Transverse colon (tissue), 4 donors: ENCODE measurements around the gene NCAN. TPM values are rescaled to one million over a fixed set of nuclear protein-coding genes. Genes with fewer than 3 reads are reported as not detected.

Source experiments
- DNase-seq: peaks from one replicate; pipeline ENCODE4 v3.0.0-alpha.2; 2019
- H3K27ac ChIP-seq, 4 donors: fragments of 200-600 bp; sonication (generic); 2 replicates each; pipeline ENCODE4 v1.5.1; 2016 to 2018; ENCODE audit warnings: inconsistent platforms in 4 of 4
- H3K27me3 ChIP-seq: fragments of 200-600 bp; sonication (generic); 2 replicates; pipeline ENCODE4 v1.5.1; 2017; ENCODE audit warnings: inconsistent platforms
- H3K36me3 ChIP-seq, 4 donors: fragments of 200-600 bp; sonication (generic); 2 replicates each; pipeline ENCODE4 v1.5.1; 2017 to 2019; ENCODE audit warnings: inconsistent platforms in 4 of 4
- H3K4me1 ChIP-seq, 4 donors: fragments of 200-600 bp; sonication (generic); 2 replicates each; pipeline ENCODE4 v1.5.1; 2017 to 2020; ENCODE audit warnings: inconsistent platforms in 4 of 4
- H3K4me3 ChIP-seq, 4 donors: fragments of 200-600 bp; sonication (generic); 1 replicate in 1 of 4; 2 replicates in 3 of 4; pipeline versions ENCODE4 v1.5.1 to v1.6.1; 2017 to 2019; ENCODE audit warnings: inconsistent platforms in 4 of 4
- H3K9me3 ChIP-seq, 2 donors: fragments of 200-600 bp; sonication (generic); 2 replicates each; pipeline ENCODE4 v1.5.1; 2017 to 2019; ENCODE audit warnings: inconsistent platforms in 2 of 2
- CTCF ChIP-seq, 5 experiments: fragments of 200-600 bp in 3 of 5; fragments of 450-650 bp in 2 of 5; sonication (generic) in 3 of 5; IDR thresholded peaks; 1 replicate in 2 of 5; 2 replicates in 3 of 5; pipeline ENCODE4 v1.5.1; 2016 to 2017; ENCODE audit warnings: antibody characterized with exemption in 5 of 5, inconsistent platforms in 3 of 5, mild to moderate bottlenecking in 2 of 5, moderate library complexity in 1 of 5
- EP300 ChIP-seq: sonication (generic); formaldehyde crosslinking; IDR thresholded peaks from one replicate; pipeline ENCODE4 v1.6.1; 2017; ENCODE audit warnings: antibody characterized with exemption, low read depth
- POLR2A ChIP-seq: fragments of 450-650 bp; IDR thresholded peaks from one replicate; pipeline ENCODE4 v1.6.1; 2016; ENCODE audit warnings: antibody characterized with exemption, mild to moderate bottlenecking, moderate library complexity
- POLR2AphosphoS5 ChIP-seq, 3 donors: sonication (generic); formaldehyde crosslinking; IDR thresholded peaks; one replicate each; pipeline ENCODE4 v1.6.1; 2016; ENCODE audit warnings: antibody characterized with exemption in 3 of 3
- WGBS, 2 donors: methylation state at CpG; one replicate each; pipeline ENCODE4 v1.1.5; 2018; ENCODE audit warnings: low coverage in 1 of 2; 5-methylcytosine and 5-hydroxymethylcytosine counted together
- in situ Hi-C, 4 donors: fragments of 200-750 bp; cut with MboI; loops; one replicate each; pipeline versions ENCODE4 v1.15.0 to v1.15.1; 2017; ENCODE audit warnings: low sequenced_read_pairs in 3 of 4, low pct_ligation_motif_present in 1 of 4, low pct_unique_long_range_greater_than_20kb in 1 of 4
- intact Hi-C: fragments of 100-400 bp; cut with DNase I; formaldehyde crosslinking; loops from one replicate; pipeline ENCODE4 v1.15.1; 2023; ENCODE audit warnings: low total_unique reads
- total RNA-seq, 4 donors: library from RNA; depleted of rRNA; stranded (reverse); fragments of >200 nt; gene quantifications; one replicate each; pipeline ENCODE4 v1.1.0, GENCODE V29; 2016

Gene NCAN
- total RNA-seq, 4 donors from 2014 or later: 0.16 TPM; not detected in 3

DNA sequence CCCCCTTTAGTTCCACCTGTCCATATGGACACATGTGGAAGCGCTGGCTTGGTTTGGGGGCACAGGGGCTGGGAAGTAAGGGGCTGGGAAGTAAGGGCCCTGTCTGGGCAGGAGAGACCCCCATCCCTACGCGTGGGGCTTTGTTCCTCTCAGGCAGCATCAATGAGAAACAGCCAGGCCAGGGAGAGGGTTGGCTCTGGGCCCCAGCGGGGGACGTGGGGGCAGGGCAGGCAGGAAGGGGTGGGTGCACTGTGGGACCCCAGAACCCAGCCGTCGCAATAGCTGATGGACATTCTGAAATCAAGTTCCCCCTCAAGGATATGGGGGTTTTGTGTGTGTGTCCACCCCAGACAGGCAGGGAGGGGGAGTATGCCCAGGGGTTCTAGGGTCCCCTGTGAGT is 1.2 kb downstream of the NCAN start:
- intact Hi-C loops: no loop called here
- 19 to 40% methylated on average over 2 to 7 of the region's 7 CpGs for WGBS, 2 donors
- TF ChIP-seq EP300: no peak
- TF ChIP-seq POLR2AphosphoS5 (IDR thresholded peaks at IDR 0.05): no peak
- TF ChIP-seq POLR2A: no peak
- no peak for TF ChIP-seq CTCF (IDR thresholded peaks at IDR 0.05)
- Histone ChIP-seq H3K4me3 (no peak overlapping the region), H3K36me3 (no peaks in the 10 kb centered on the region), H3K27me3 (peaks cover 69% of the 10 kb centered on the region), H3K9me3 (no peaks in the 10 kb centered on the region), H3K27ac (no peak overlapping the region), H3K4me1 (no peaks in the 10 kb centered on the region)
- no peak for DNase-seq
- in situ Hi-C loops: no loop called here

- peaks cover 72% of the 10 kb centered on the region for H3K27me3 ChIP-seq
- H3K36me3 ChIP-seq: no peaks in the 10 kb centered on the region
- H3K9me3 ChIP-seq: no peaks in the 10 kb centered on the region
- TF ChIP-seq EP300: no peak
- TF ChIP-seq POLR2AphosphoS5 (IDR thresholded peaks at IDR 0.05): no peak
- TF ChIP-seq POLR2A: no peak
- TF ChIP-seq CTCF (IDR thresholded peaks at IDR 0.05): no peak
- no peak overlapping the region for H3K27ac ChIP-seq
- intact Hi-C loops (no loop called here), in situ Hi-C loops (no loop called here)
- WGBS, 2 donors: 46% methylated on average over 21 of the region's 21 CpGs; no CpG with 5 or more reads in 1 of the 2 donors
- DNase-seq: no peak
- no peak overlapping the region for H3K4me3 ChIP-seq
- no peaks in the 10 kb centered on the region for H3K4me1 ChIP-seq
Observed at GRCh38 chr19:19213426-19214158, 1.8 kb downstream of the NCAN start.

DNA sequence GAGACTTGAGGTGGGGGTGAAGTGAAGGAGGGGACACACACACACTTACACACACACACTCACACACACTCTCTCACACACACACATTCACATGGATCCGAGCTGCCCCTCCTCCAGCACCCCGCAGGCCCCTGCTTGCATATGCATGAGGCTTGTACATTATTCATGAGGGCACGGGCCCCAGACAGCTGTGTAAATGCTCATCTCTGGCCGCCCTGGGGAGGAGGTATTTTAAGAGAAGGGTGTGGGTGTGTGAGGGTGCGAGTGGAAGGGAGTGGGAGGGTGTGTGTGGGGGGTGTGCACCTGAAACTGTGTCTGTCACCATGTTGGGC is 2.4 kb downstream of the NCAN start:
- H3K27me3 ChIP-seq: peaks cover 75% of the 10 kb centered on the region
- no peak overlapping the region for H3K27ac ChIP-seq
- TF ChIP-seq EP300: no peak
- TF ChIP-seq POLR2AphosphoS5 (IDR thresholded peaks at IDR 0.05): no peak
- TF ChIP-seq POLR2A: no peak
- no peak for TF ChIP-seq CTCF (IDR thresholded peaks at IDR 0.05)
- H3K9me3 ChIP-seq: no peaks in the 10 kb centered on the region
- in situ Hi-C loops (no loop called here), intact Hi-C loops (no loop called here)
- H3K36me3 ChIP-seq: no peaks in the 10 kb centered on the region
- 4% methylated on average over 5 of the region's 5 CpGs; no CpG with 5 or more reads in 1 of the 2 donors for WGBS, 2 donors
- no peak overlapping the region for H3K4me3 ChIP-seq
- H3K4me1 ChIP-seq: no peaks in the 10 kb centered on the region
- no peak for DNase-seq

- Histone ChIP-seq H3K36me3 (no peaks in the 10 kb centered on the region), H3K4me1 (no peaks in the 10 kb centered on the region), H3K4me3 (no peak overlapping the region), H3K27ac (no peak overlapping the region), H3K27me3 (peaks cover 75% of the 10 kb centered on the region), H3K9me3 (no peaks in the 10 kb centered on the region)
- DNase-seq: no peak
- in situ Hi-C loops: no loop called here
- intact Hi-C loops: no loop called here
- no peak for TF ChIP-seq CTCF (IDR thresholded peaks at IDR 0.05)
- TF ChIP-seq EP300: no peak
- no peak for TF ChIP-seq POLR2A
- TF ChIP-seq POLR2AphosphoS5 (IDR thresholded peaks at IDR 0.05): no peak
- 12% methylated on average over 8 of the region's 8 CpGs; no CpG with 5 or more reads in 1 of the 2 donors for WGBS, 2 donors
Observed at GRCh38 chr19:19214892-19215291, 3.1 kb downstream of the NCAN start.
